GM18951 (cell line): Measurements from ENCODE around the gene HEATR5A.
"Not testable (repeated sequence)": the region's sequence is repeated elsewhere in the genome, so short reads cannot be mapped to it uniquely, and the experiment has no call there.

Experiments
- POLR2A ChIP-seq: IDR thresholded peaks from 4 replicates; pipeline ENCODE4 v1.6.1; 2011; ENCODE audit warnings: mild to moderate bottlenecking; ENCODE audit not compliant: insufficient read length, insufficient read depth; ENCODE audit errors: extremely low read depth
- in situ Hi-C: fragments of 300-500 bp; cut with MboI; formaldehyde crosslinking; loops from one replicate; pipeline ENCODE4 v1.12.0; 2022; ENCODE audit warnings: low sequenced_read_pairs, mixed read lengths, inconsistent platforms; ENCODE audit not compliant: unreplicated experiment

The HEATR5A gene

DNA sequence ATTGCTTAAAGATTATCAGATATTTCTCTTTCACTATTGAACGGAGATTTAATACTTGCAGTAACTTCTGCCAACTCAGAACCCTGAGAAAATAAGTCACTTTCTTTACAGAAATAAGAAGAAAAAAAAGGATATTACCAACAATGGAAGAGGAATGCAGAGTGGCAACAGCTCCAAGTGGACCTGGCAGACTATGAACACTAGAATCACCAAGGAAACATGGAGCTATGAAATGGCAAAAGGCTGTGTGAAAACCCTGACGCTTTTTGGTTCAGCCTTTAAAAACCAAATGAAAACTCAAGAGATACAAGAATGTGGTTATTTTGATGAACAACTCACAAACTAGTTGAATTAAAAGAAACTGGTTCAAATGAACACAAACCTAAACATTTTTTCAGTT lies 19.2 kb upstream of the HEATR5A start:
- in situ Hi-C loops, result no loop called here
- no peak for TF ChIP-seq POLR2A

DNA sequence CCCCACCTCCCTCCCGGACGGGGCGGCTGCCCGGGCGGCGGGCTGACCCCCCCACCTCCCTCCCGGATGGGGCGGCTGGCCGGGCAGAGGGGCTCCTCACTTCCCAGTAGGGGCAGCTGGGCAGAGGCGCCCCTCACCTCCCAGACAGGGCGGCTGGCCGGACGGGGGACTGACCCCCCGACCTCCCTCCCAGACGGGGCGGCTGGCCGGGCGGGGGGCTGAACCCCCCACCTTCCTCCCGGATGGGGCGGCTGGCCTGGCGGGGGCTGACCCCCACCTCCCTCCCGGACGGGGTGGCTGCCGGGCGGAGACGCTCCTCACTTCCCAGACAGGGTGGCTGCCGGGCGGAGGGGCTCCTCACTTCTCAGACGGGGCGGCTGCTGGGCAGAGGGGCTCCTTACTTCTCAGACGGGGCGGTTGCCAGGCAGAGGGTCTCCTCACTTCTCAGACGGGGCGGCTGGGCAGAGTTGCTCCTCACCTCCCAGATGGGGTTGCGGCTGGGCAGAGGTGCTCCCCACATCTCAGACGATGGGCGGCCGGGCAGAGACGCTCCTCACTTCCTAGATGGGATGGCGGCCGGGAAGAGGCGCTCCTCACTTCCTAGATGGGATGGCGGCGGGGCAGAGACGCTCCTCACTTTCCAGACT lies 16.8 kb upstream of the HEATR5A start:
- in situ Hi-C loops, result not testable (repeated sequence)

- in situ Hi-C loops, result no loop called here
- TF ChIP-seq POLR2A, result no peak
These were observed 14.9 kb upstream of the HEATR5A start for GRCh38 chr14:31435276-31435675.

DNA sequence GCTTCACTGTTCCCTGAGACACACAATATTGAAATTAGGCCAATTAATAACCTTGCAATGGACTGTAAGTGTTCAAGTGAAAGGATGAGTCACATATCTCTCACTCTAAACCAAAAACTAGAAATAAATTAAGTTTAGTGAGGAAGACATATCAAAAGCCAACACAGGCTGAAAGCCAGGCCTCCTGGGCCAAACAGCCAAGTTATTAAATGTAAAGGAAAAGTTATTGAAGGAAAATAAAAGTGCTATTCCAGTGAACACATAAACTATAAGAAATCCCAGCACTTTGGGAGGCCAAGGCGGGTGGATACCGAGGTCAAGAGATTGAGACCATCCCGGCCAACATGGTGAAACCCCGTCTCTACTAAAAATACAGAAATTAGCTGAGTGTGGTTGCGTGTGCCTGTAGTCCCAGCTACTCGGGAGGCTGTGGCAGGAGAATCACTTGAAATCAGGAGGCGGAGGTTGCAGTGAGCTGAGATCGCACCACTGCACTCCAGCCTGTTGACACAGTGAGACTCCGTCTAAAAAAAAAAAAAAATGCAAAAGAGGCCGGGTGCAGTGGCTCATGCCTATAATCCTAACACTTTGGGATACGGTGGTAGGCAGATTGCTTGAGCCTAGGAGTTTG lies 10.4 kb upstream of the HEATR5A start:
- no peak for TF ChIP-seq POLR2A
- in situ Hi-C loops, result no loop called here

- in situ Hi-C loops, result no loop called here
- no peak for TF ChIP-seq POLR2A
These were observed 9.4 kb upstream of the HEATR5A start for GRCh38 chr14:31429791-31430190.

DNA sequence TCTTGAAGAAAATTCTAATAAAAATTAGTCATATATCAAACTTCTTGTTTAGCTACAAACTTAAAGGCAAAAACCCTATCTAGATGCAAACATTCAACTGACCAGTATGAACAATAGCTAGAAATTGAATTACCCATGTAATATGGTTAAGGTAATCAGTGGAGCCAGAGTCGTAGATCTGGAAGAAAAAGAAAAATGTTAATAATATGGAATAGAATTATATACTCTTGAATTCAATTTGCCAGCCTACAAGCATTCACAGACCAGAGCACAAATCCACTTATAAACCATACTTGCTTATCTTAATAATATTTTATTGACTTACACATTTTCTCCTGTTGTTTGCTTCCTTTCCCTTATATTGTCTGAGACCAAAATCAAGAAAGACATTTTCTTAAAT lies 7.7 kb upstream of the HEATR5A start:
- in situ Hi-C loops, result no loop called here
- no peak for TF ChIP-seq POLR2A

- in situ Hi-C loops, result no loop called here
- no peak for TF ChIP-seq POLR2A
These were observed 6.3 kb upstream of the HEATR5A start for GRCh38 chr14:31426663-31427062.

DNA sequence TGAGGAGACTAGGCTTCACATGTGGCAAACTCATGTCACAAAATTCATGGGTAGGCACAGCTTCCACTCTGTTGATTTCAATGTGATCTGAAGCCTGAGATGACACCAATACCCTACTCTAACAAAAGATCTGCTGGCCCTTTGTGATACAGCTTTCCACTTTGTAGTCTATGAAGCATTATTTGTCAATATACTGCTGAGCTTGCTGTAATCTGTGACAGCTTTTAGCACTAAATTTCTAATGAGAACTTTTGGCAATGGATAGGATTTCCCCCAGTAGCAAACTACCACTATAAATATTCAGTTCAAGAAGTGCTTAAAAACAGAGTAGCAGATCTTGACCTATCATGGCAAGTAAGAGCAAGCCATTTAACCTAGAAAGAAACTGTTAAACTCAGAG lies 5.6 kb upstream of the HEATR5A start:
- TF ChIP-seq POLR2A, result no peak
- in situ Hi-C loops, result no loop called here

GRCh38 chr14:31421200-31421599 lies 850 bp upstream of the HEATR5A start:
- in situ Hi-C loops, result no loop called here
- TF ChIP-seq POLR2A, result no peak

DNA sequence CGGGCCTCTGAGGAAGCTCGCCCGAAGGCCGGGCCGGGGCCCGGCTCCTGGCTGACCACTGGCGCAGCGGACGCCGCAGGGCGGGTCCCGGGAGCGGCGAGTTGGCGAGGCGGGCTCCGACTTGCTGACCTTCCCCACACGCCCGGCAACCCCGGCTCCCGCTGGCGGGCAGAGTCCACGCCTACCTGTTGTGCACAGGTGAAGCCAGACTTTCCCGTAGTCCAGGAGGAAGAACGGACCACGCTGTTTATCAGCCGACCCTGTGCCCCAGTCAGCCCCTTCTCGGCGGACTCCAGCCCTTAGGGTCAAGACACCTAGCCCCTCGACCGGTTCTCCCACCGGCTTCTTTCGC lies 407 bp downstream of the HEATR5A start:
- TF ChIP-seq POLR2A, result no peak
- in situ Hi-C loops, result no loop called here

- in situ Hi-C loops, result no loop called here
- TF ChIP-seq POLR2A, result no peak
These were observed 977 bp downstream of the HEATR5A start for GRCh38 chr14:31419179-31419966.

- in situ Hi-C loops, result no loop called here
- TF ChIP-seq POLR2A, result no peak
These were observed 1.9 kb downstream of the HEATR5A start for GRCh38 chr14:31418440-31418839.

DNA sequence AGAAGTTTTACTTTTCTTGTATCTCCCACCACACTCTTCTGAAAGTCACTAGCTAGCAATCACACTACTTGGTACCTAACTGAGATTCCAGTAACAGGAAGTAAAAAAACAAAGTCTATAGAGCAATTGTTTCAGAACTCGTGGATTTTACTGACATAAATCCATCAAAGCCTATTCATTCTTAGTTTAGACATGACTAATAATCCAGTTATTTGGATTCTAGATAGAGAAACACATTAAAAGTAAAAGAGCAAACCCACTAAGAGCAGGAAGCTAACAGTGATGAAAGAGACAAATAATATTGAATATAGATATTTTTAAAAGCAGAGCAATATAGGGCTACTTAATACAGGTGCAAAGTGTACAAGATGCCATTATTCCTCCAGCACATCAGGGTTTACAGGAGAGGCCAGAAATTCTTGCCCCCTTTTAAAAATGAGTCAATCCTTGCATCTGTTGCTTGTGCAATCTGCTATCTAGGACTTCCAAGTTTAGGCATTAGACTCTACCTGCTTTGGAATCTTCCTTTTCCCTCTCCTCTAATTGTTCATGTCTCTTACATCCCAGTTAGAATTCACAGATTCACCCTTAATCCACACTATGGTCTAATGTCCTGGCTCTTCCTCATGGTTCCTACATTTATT lies 6.0 kb downstream of the HEATR5A start:
- no peak for TF ChIP-seq POLR2A
- in situ Hi-C loops, result no loop called here
